Measurements from ENCODE around the gene GCFC2.

GCFC2 gene

GRCh38 chr2:75622500-75622899, 88.2 kb downstream of the GCFC2 start:
- DNase-seq, result no peak

GRCh38 chr2:75621228-75621627, 89.5 kb downstream of the GCFC2 start:
- DNase-seq, result no peak

GRCh38 chr2:75619956-75620740, 90.6 kb downstream of the GCFC2 start:
- DNase-seq, result no peak

- no peak for DNase-seq
These were observed 93.8 kb downstream of the GCFC2 start for GRCh38 chr2:75616933-75617332.

GRCh38 chr2:75616406-75616805, 94.3 kb downstream of the GCFC2 start:
- DNase-seq, result no peak

- DNase-seq, result peak; percentile 26
These were observed 96.5 kb downstream of the GCFC2 start for GRCh38 chr2:75614162-75614651.

GRCh38 chr2:75612862-75613243, 97.9 kb downstream of the GCFC2 start:
- no peak for DNase-seq
